SK-N-MC (cell line): Measurements from ENCODE around the gene KRR1.
"Not testable (repeated sequence)": the region's sequence is repeated elsewhere in the genome, so short reads cannot be mapped to it uniquely, and the experiment has no call there.

Experiments
- EZH2 ChIP-seq: fragments of 200-600 bp; sonication (generic); IDR thresholded peaks from one replicate; pipeline ENCODE4 v1.6.1; 2017; ENCODE audit warnings: antibody characterized with exemption
- FOXP2 ChIP-seq: optimal IDR thresholded peaks from 2 replicates; pipeline ENCODE3; 2011; ENCODE audit warnings: mild to moderate bottlenecking, moderate library complexity; ENCODE audit not compliant: insufficient read depth; ENCODE audit errors: extremely low read length, control extremely low read depth
- POLR2AphosphoS5 ChIP-seq: IDR thresholded peaks from 2 replicates; pipeline ENCODE4 v1.6.1; 2012; ENCODE audit warnings: mild to moderate bottlenecking, low read depth, low read length, borderline replicate concordance

DNA sequence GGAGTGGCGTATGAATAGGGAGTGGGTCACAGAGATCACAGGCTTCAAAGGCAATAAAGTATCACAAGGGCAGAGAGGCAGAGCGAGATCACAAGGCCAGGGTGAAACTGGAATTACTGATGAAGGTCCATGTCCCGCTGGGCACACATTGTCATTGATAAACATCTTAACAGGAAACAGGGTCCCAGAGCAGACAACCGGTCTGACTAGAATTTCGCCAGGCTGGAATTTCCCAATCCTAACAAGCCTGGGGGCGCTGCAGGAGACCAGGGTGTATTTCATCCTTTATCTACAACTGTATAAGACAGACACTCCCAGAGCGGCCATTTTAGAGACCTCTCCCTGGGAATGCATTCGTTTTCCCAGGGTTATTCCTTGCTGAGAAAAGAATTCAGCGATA, 53.5 kb downstream of the KRR1 start:
- not testable (repeated sequence) for TF ChIP-seq POLR2AphosphoS5, EZH2, FOXP2
